Activated naive CD4-positive, alpha-beta T cell treated with anti-CD3 and anti-CD28 coated beads for 36 hours (primary cell): Measurements from ENCODE around the gene AFF3. TPM values are rescaled to one million over a fixed set of nuclear protein-coding genes. Genes with fewer than 3 reads are reported as not detected.

Experiments
- CTCF ChIA-PET: fragments of 350-600 bp; sonication (Branson Sonifier 250); formaldehyde crosslinking; loops from one replicate; lab custom pipeline; 2021; ENCODE audit warnings: antibody characterized with exemption; lab: Charles Lee
- DNase-seq: peaks from one replicate; pipeline ENCODE4 v3.0.0-alpha.2; 2020
- H3K27ac Mint-ChIP-seq: one replicate; pipeline ENCODE4 v1.8.0; 2021; ENCODE audit warnings: mild to moderate bottlenecking, mixed read lengths
- H3K27me3 Mint-ChIP-seq: one replicate; pipeline ENCODE4 v1.8.0; 2021; ENCODE audit warnings: low read depth, mixed read lengths
- H3K36me3 Mint-ChIP-seq: one replicate; pipeline ENCODE4 v1.8.0; 2021; ENCODE audit warnings: low read depth, mixed read lengths
- H3K4me1 Mint-ChIP-seq: one replicate; pipeline ENCODE4 v1.8.0; 2021; ENCODE audit warnings: low read depth, mixed read lengths
- H3K4me3 Mint-ChIP-seq: one replicate; pipeline ENCODE4 v1.8.0; 2021; ENCODE audit warnings: mild to moderate bottlenecking, moderate library complexity, mixed read lengths
- H3K9me3 Mint-ChIP-seq: one replicate; pipeline ENCODE4 v1.8.0; 2021; ENCODE audit warnings: mixed read lengths
- intact Hi-C: fragments of 100-400 bp; cut with micrococcal nuclease; formaldehyde crosslinking; loops from one replicate; pipeline ENCODE4 v1.15.1; 2023
- total RNA-seq, 2 experiments: library from RNA; stranded (reverse); gene quantifications; one replicate each; pipeline ENCODE4 v1.2.3, GENCODE V29; 2021

The AFF3 gene
- total RNA-seq, 2 experiments from 2014 or later = 1.5 to 2.1 TPM

- H3K27ac Mint-ChIP-seq = no peak overlapping the region
- intact Hi-C loops = no loop called here
- H3K27me3 Mint-ChIP-seq = no peaks in the 10 kb centered on the region
- H3K4me1 Mint-ChIP-seq = peaks cover 18% of the 10 kb centered on the region
- no peak overlapping the region for H3K4me3 Mint-ChIP-seq
- no peaks in the 10 kb centered on the region for H3K9me3 Mint-ChIP-seq
- DNase-seq = no peak
- CTCF ChIA-PET = no interaction called here
- no peaks in the 10 kb centered on the region for H3K36me3 Mint-ChIP-seq
Measured at GRCh38 chr2:99863236-99863902, 279.0 kb downstream of the AFF3 start.

DNA sequence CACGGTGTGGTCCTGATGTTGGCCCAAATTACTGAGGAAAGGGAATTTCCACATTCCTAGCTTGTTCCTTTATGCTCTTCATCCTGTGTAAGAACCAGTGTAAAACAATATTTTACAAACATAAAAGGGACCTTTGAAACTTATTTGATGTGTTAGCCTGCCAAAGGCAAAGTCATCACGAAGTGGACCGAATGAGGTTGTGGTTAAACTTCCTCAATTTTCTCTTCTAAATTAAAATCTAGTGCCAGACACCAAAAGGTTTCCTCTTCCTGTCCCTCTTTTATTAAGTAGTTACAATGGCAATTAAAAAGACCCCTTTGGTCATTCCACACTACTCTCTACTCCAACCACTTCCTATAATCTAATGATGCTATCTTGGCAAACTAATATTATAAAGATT lies 279.8 kb downstream of the AFF3 start:
- CTCF ChIA-PET = no interaction called here
- H3K4me1 Mint-ChIP-seq = peaks cover 18% of the 10 kb centered on the region
- DNase-seq = no peak
- intact Hi-C loops = no loop called here
- H3K36me3 Mint-ChIP-seq = no peaks in the 10 kb centered on the region
- no peaks in the 10 kb centered on the region for H3K27me3 Mint-ChIP-seq
- no peak overlapping the region for H3K27ac Mint-ChIP-seq
- no peaks in the 10 kb centered on the region for H3K9me3 Mint-ChIP-seq
- H3K4me3 Mint-ChIP-seq = no peak overlapping the region

GRCh38 chr2:99861376-99861760 lies 281.0 kb downstream of the AFF3 start:
- H3K27me3 Mint-ChIP-seq = no peaks in the 10 kb centered on the region
- no peak overlapping the region for H3K4me3 Mint-ChIP-seq
- CTCF ChIA-PET = no interaction called here

GRCh38 chr2:99860720-99861375 lies 281.5 kb downstream of the AFF3 start:
- no peak for DNase-seq
- Mint-ChIP-seq H3K4me3 (no peak overlapping the region), H3K4me1 (peaks cover 18% of the 10 kb centered on the region), H3K36me3 (no peaks in the 10 kb centered on the region), H3K27ac (no peak overlapping the region), H3K27me3 (no peaks in the 10 kb centered on the region), H3K9me3 (peaks cover under 1% of the 10 kb centered on the region)
- CTCF ChIA-PET = no interaction called here
- intact Hi-C loops = no loop called here

More at GRCh38 chr2:99861376-99861760, 281.0 kb downstream of the AFF3 start:
- DNase-seq = no peak
- Mint-ChIP-seq H3K4me1 (peaks cover 18% of the 10 kb centered on the region), H3K27ac (no peak overlapping the region), H3K36me3 (no peaks in the 10 kb centered on the region), H3K9me3 (no peaks in the 10 kb centered on the region)
- intact Hi-C loops = no loop called here

DNA sequence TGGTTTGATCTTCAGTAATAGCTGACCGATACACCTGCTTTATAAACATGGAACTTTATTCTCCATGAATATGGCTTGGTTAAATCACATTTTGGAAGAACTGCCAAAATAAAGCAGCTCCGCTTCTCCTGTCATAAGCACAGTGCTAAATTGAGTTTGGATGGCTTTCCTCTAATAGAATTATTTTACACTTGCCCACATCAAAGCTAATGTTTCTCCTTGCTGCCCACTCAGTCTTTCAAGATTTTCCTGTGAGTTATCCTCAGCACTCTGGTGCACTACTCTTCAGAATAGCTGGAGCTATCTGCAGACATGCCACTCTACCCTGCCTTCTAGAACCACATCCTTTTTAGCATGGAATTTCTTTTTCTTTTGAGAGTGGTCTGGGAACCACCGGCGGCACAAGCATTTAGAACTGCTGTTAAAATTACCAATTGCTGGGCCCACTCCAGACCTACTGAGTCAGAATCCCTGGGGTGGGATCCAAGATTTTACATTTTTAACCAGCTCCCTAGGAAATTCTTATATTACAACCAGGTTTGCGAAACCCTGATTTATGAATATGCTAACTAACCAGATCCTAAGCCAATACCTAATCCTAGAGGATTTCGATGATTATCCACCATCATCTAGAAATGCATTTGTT lies 283.3 kb downstream of the AFF3 start:
- CTCF ChIA-PET = no interaction called here

GRCh38 chr2:99857867-99858444 lies 284.4 kb downstream of the AFF3 start:
- Mint-ChIP-seq H3K4me3 (no peak overlapping the region), H3K9me3 (peaks cover 2% of the 10 kb centered on the region), H3K27ac (no peak overlapping the region), H3K4me1 (peaks cover 18% of the 10 kb centered on the region), H3K36me3 (no peaks in the 10 kb centered on the region), H3K27me3 (no peaks in the 10 kb centered on the region)
- DNase-seq = no peak
- CTCF ChIA-PET = interaction anchor here (0.7 kb wide), 1 partner anchor 577 kb away, joined by 3 read pairs; no protein-coding TSS in a partner anchor
- intact Hi-C loops = no loop called here

More for the DNA sequence above, 283.3 kb downstream of the AFF3 start:
- peaks cover 18% of the 10 kb centered on the region for H3K4me1 Mint-ChIP-seq
- no peaks in the 10 kb centered on the region for H3K36me3 Mint-ChIP-seq
- peaks cover 2% of the 10 kb centered on the region for H3K9me3 Mint-ChIP-seq
- no peak overlapping the region for H3K27ac Mint-ChIP-seq
- H3K4me3 Mint-ChIP-seq = no peak overlapping the region
- no peak for DNase-seq
- intact Hi-C loops = no loop called here
- no peaks in the 10 kb centered on the region for H3K27me3 Mint-ChIP-seq

DNA sequence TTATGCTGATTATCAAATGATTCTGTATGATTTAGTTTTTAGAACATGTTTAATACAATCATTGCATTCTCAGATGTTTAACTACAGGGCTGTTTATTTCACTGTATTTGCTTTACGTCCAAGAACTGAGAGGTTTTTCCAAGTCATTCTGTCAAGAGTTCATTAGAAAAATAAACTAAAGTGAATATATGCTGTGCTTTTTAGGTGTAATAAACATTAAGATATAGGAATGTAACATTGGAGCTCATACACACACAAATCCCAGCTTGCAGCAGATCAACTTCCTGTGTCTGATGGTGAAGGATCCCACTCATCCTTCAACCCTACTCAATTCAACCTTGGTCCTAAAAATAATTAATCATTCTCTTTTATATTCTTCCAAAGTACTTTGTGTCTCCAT lies 285.0 kb downstream of the AFF3 start:
- Mint-ChIP-seq H3K4me3 (no peak overlapping the region), H3K27me3 (no peaks in the 10 kb centered on the region), H3K4me1 (peaks cover 16% of the 10 kb centered on the region), H3K36me3 (no peaks in the 10 kb centered on the region), H3K9me3 (peaks cover 2% of the 10 kb centered on the region), H3K27ac (no peak overlapping the region)
- intact Hi-C loops = no loop called here
- CTCF ChIA-PET = no interaction called here
- no peak for DNase-seq

DNA sequence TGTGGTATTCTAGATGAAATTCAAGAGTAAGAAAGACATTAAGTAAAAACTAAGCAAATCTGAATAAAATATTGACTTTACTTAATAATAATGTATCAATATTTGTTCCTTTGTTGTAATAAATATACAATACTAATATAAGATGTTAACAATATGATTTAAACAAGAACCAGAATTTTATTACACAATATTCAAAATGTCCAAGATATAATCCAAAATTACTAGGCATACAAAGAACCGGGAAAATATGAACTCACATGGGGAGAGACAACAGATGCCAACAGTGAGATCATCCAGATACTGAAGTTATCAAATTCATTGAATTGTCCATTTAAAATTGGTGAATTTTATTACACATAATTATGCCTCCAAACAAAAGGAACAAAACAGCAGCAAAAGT lies 286.3 kb downstream of the AFF3 start:
- Mint-ChIP-seq H3K4me3 (no peak overlapping the region), H3K4me1 (peaks cover 5% of the 10 kb centered on the region), H3K27ac (no peak overlapping the region), H3K36me3 (no peaks in the 10 kb centered on the region), H3K27me3 (no peaks in the 10 kb centered on the region), H3K9me3 (peaks cover 2% of the 10 kb centered on the region)
- CTCF ChIA-PET = no interaction called here
- DNase-seq = no peak
- intact Hi-C loops = no loop called here

DNA sequence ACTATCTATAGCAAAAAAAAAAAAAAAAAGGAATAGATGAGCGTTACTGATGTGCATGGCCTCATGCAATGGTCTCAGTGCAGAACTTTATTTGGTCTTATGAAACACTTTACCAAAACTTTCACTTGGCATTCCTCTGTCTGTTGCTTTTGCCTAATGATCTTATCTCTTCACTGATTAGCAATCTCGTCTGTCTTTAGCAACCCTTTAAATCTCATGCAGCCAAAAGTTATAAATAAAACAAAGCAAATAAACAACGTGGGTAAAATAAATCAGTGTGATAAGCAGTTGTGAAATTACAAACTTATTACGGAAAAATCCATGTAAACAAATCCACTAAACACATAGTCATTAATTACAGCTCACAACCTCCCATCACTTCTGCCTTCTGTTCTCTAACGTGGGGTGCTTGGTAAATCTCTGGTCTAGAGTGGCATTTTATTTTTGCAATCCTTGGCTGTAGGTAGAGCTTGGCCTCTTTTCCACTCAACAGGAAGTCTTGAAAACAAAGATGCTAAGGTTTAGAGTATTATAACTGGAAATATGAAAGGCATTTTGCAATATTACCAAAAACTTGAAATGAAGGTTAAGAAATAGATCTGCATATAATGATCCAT lies 288.0 kb downstream of the AFF3 start:
- DNase-seq = no peak
- Mint-ChIP-seq H3K27me3 (no peaks in the 10 kb centered on the region), H3K9me3 (peaks cover 2% of the 10 kb centered on the region), H3K4me1 (no peaks in the 10 kb centered on the region), H3K27ac (no peak overlapping the region), H3K4me3 (no peak overlapping the region), H3K36me3 (no peaks in the 10 kb centered on the region)
- CTCF ChIA-PET = no interaction called here
- intact Hi-C loops = no loop called here

GRCh38 chr2:99852956-99853355 lies 289.4 kb downstream of the AFF3 start:
- Mint-ChIP-seq H3K27me3 (no peaks in the 10 kb centered on the region), H3K4me1 (no peaks in the 10 kb centered on the region), H3K36me3 (no peaks in the 10 kb centered on the region), H3K27ac (no peak overlapping the region), H3K4me3 (no peak overlapping the region), H3K9me3 (peaks cover 2% of the 10 kb centered on the region)
- DNase-seq = no peak
- CTCF ChIA-PET = no interaction called here
- intact Hi-C loops = no loop called here

GRCh38 chr2:99852376-99852934 lies 289.9 kb downstream of the AFF3 start:
- no peaks in the 10 kb centered on the region for H3K4me1 Mint-ChIP-seq
- no peaks in the 10 kb centered on the region for H3K36me3 Mint-ChIP-seq
- intact Hi-C loops = no loop called here
- H3K9me3 Mint-ChIP-seq = peaks cover 2% of the 10 kb centered on the region
- no peak for DNase-seq
- H3K4me3 Mint-ChIP-seq = no peak overlapping the region
- no peak overlapping the region for H3K27ac Mint-ChIP-seq
- CTCF ChIA-PET = no interaction called here
- H3K27me3 Mint-ChIP-seq = no peaks in the 10 kb centered on the region

DNA sequence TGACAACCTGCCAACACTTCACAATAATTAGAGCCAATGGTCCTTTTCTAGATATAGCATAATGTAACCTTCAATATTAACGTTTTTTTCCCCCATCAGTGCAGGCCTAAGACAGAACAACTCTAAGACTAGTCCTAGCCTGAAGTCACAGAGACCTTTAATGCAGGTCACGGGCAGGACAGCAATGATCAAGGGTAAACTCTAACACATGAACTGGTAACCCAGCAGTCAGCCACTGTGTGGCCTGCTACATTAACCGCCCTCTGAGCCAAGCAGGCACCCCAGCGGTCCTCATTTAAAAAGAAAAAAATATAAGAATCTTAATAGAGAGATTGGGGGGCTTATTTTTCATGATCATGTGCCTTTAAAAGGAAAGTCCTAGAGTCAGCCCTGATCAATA lies 290.6 kb downstream of the AFF3 start:
- DNase-seq = no peak
- intact Hi-C loops = no loop called here
- no peak overlapping the region for H3K4me3 Mint-ChIP-seq
- H3K27me3 Mint-ChIP-seq = no peaks in the 10 kb centered on the region
- CTCF ChIA-PET = no interaction called here
- H3K36me3 Mint-ChIP-seq = no peaks in the 10 kb centered on the region
- no peaks in the 10 kb centered on the region for H3K4me1 Mint-ChIP-seq
- no peak overlapping the region for H3K27ac Mint-ChIP-seq
- H3K9me3 Mint-ChIP-seq = peaks cover 2% of the 10 kb centered on the region
